WTC11 (cell line): Measurements from ENCODE around the gene MIGA2. TPM values are rescaled to one million over a fixed set of nuclear protein-coding genes. Genes with fewer than 3 reads are reported as not detected.

Source experiments
- ATAC-seq: fragments of 200-7000 bp; cut with Tn5 transposase; 2 replicates; pipeline ENCODE4 v1.10.0; 2021; ENCODE audit warnings: mild to moderate bottlenecking, moderate library complexity
- CTCF ChIA-PET: fragments of 300-600 bp; sonication (Branson Sonifier 250); formaldehyde crosslinking; loops from one replicate; lab custom pipeline; 2021; ENCODE audit warnings: antibody characterized with exemption; lab: Charles Lee
- POLR2A ChIA-PET: fragments of 350-600 bp; sonication (Branson Sonifier 250); formaldehyde crosslinking; loops from one replicate; lab custom pipeline; 2021; ENCODE audit warnings: antibody characterized with exemption; lab: Charles Lee
- DNase-seq: peaks from one replicate; pipeline ENCODE4 v3.0.0; 2021; ENCODE audit warnings: low spot score
- H3K27ac Mint-ChIP-seq: 2 replicates; pipeline ENCODE4 v1.8.0; 2021; ENCODE audit warnings: mixed read lengths
- H3K27me3 Mint-ChIP-seq: 2 replicates; pipeline ENCODE4 v1.8.0; 2021; ENCODE audit warnings: low read depth, mild to moderate bottlenecking, moderate library complexity, mixed read lengths
- H3K36me3 Mint-ChIP-seq: 2 replicates; pipeline ENCODE4 v1.8.0; 2021; ENCODE audit warnings: mixed read lengths
- H3K4me1 Mint-ChIP-seq: 2 replicates; pipeline ENCODE4 v1.8.0; 2022; ENCODE audit warnings: mixed read lengths
- H3K4me3 Mint-ChIP-seq: 2 replicates; pipeline ENCODE4 v1.8.0; 2021; ENCODE audit warnings: mild to moderate bottlenecking, moderate library complexity, mixed read lengths
- H3K9me3 Mint-ChIP-seq: 2 replicates; pipeline ENCODE4 v1.8.0; 2021; ENCODE audit warnings: mixed read lengths
- ARID4B ChIP-seq: sonication (generic); formaldehyde crosslinking; IDR thresholded peaks from 2 replicates; pipeline ENCODE4 v1.8.0; 2023; ENCODE audit warnings: missing genetic modification reagents, mild to moderate bottlenecking, borderline replicate concordance
- ATF6 ChIP-seq: sonication (generic); formaldehyde crosslinking; IDR thresholded peaks from 2 replicates; pipeline ENCODE4 v1.8.1; 2023; ENCODE audit warnings: mild to moderate bottlenecking, missing genetic modification reagents
- CBFB ChIP-seq: sonication (generic); formaldehyde crosslinking; IDR thresholded peaks from 2 replicates; pipeline ENCODE4 v1.8.1; 2022; ENCODE audit warnings: mild to moderate bottlenecking, low read depth, missing genetic modification reagents
- E2F4 ChIP-seq: sonication (generic); formaldehyde crosslinking; IDR thresholded peaks from 2 replicates; pipeline ENCODE4 v1.8.1; 2022; ENCODE audit warnings: low read depth, mild to moderate bottlenecking, moderate library complexity, missing genetic modification reagents, borderline replicate concordance
- EMX1 ChIP-seq: fragments of 250-450 bp; sonication (Bioruptor Pico); IDR thresholded peaks from 2 replicates; pipeline ENCODE4 v1.8.0; 2021; ENCODE audit warnings: mild to moderate bottlenecking
- FOXK1 ChIP-seq: sonication (generic); formaldehyde crosslinking; IDR thresholded peaks from 2 replicates; pipeline ENCODE4 v1.8.0; 2022; ENCODE audit warnings: mild to moderate bottlenecking, moderate library complexity, missing genetic modification reagents
- KAT7 ChIP-seq: sonication (generic); formaldehyde crosslinking; IDR thresholded peaks from 2 replicates; pipeline ENCODE4 v1.8.1; 2023; ENCODE audit warnings: missing genetic modification reagents, mild to moderate bottlenecking, borderline replicate concordance
- MLX ChIP-seq: sonication (generic); formaldehyde crosslinking; IDR thresholded peaks from 2 replicates; pipeline ENCODE4 v1.8.1; 2023; ENCODE audit warnings: mild to moderate bottlenecking, missing genetic modification reagents, moderate library complexity
- TEAD4 ChIP-seq: sonication (generic); formaldehyde crosslinking; IDR thresholded peaks from 2 replicates; pipeline ENCODE4 v1.8.0; 2022; ENCODE audit warnings: mild to moderate bottlenecking, missing genetic modification reagents
- ZNF138 ChIP-seq: sonication (generic); formaldehyde crosslinking; conservative IDR thresholded peaks from 2 replicates; pipeline ENCODE4 v1.8.1; 2022; ENCODE audit warnings: mild to moderate bottlenecking, moderate library complexity, missing genetic modification reagents
- ZNF281 ChIP-seq: sonication (generic); formaldehyde crosslinking; IDR thresholded peaks from 2 replicates; pipeline ENCODE4 v1.8.0; 2023; ENCODE audit warnings: mild to moderate bottlenecking, missing genetic modification reagents
- total RNA-seq: library from RNA; stranded (reverse); gene quantifications from 3 replicates; pipeline ENCODE4 v1.2.3, GENCODE V29; 2021
- TF ChIP-seq, protein P1 (sequence below): fragments of 250-450 bp; sonication (Bioruptor Pico); IDR thresholded peaks from 2 replicates; pipeline ENCODE4 v1.9.0; 2021; ENCODE audit warnings: mild to moderate bottlenecking, borderline replicate concordance
- TF ChIP-seq, protein P2 (sequence below): sonication (generic); formaldehyde crosslinking; conservative IDR thresholded peaks from 2 replicates; pipeline ENCODE4 v1.8.1; 2022; ENCODE audit warnings: mild to moderate bottlenecking, missing genetic modification reagents
- TF ChIP-seq, protein P3 (sequence below): fragments of 250-450 bp; sonication (Bioruptor Pico); IDR thresholded peaks from 2 replicates; pipeline ENCODE4 v1.8.0; 2021; ENCODE audit warnings: mild to moderate bottlenecking

The MIGA2 gene
- total RNA-seq, 1 experiment from 2014 or later: 61.7 TPM

DNA sequence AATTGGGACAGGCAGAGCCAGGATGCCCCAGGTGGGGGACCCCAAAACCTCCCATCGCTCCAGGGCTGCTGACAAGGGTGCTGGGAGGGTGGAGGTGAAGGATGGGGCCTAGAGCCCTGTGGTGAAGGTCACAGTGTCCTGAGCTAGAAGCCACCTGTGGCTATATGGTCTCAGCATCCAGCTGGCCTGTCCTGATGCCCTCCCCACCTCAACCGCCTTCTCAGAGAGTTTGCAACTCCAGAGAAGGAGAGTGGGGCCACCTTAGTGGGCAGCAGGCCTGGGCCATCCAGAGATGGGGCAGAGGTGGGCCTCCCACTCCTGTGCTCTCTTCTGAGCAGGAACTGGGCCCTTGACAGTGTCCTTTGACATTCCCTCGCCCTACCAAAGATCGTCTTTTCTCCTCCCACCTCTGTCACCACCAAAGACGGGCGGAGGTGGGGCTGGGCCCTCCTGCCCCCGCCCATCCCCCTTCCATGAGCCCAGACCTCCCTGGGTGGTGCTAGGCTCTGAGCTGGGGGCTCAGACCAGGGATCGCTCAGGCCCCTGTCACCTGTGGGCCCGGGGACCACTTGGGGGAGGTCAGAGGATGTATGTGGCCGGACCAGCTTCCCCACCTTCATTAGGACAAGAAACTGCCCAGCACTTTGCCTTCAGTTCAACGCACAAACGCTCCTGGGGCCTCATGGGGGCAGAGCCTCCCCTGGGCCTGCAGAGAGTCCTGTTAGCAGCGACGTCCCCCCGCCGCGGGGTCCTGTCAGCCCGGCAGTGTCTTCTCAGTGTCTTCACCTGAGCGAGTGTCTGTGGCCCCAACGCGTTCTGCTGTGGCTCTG, 34.5 kb downstream of the MIGA2 start:
- peak overlapping the region; percentile 62 for H3K4me3 Mint-ChIP-seq
- peaks cover 12% of the 10 kb centered on the region for H3K36me3 Mint-ChIP-seq
- POLR2A ChIA-PET: interaction anchor here (1.4 kb wide), 1 partner anchor 10 kb away, joined by 5 read pairs; the partner anchor contains the start of gene DOLPP1
- peak overlapping the region; percentile 85 for H3K27ac Mint-ChIP-seq
- ATAC-seq (peak; percentile 7), DNase-seq (no peak)
- no peaks in the 10 kb centered on the region for H3K9me3 Mint-ChIP-seq
- H3K27me3 Mint-ChIP-seq: no peaks in the 10 kb centered on the region
- TF ChIP-seq ZNF281: no peak
- TF ChIP-seq CBFB: no peak
- TF ChIP-seq, protein P1, sequence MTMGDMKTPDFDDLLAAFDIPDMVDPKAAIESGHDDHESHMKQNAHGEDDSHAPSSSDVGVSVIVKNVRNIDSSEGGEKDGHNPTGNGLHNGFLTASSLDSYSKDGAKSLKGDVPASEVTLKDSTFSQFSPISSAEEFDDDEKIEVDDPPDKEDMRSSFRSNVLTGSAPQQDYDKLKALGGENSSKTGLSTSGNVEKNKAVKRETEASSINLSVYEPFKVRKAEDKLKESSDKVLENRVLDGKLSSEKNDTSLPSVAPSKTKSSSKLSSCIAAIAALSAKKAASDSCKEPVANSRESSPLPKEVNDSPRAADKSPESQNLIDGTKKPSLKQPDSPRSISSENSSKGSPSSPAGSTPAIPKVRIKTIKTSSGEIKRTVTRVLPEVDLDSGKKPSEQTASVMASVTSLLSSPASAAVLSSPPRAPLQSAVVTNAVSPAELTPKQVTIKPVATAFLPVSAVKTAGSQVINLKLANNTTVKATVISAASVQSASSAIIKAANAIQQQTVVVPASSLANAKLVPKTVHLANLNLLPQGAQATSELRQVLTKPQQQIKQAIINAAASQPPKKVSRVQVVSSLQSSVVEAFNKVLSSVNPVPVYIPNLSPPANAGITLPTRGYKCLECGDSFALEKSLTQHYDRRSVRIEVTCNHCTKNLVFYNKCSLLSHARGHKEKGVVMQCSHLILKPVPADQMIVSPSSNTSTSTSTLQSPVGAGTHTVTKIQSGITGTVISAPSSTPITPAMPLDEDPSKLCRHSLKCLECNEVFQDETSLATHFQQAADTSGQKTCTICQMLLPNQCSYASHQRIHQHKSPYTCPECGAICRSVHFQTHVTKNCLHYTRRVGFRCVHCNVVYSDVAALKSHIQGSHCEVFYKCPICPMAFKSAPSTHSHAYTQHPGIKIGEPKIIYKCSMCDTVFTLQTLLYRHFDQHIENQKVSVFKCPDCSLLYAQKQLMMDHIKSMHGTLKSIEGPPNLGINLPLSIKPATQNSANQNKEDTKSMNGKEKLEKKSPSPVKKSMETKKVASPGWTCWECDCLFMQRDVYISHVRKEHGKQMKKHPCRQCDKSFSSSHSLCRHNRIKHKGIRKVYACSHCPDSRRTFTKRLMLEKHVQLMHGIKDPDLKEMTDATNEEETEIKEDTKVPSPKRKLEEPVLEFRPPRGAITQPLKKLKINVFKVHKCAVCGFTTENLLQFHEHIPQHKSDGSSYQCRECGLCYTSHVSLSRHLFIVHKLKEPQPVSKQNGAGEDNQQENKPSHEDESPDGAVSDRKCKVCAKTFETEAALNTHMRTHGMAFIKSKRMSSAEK (CRISPR knock-in tag): no peak
- no peak for TF ChIP-seq ATF6 (CRISPR knock-in tag)
- no peak for TF ChIP-seq KAT7
- CTCF ChIA-PET: interaction anchor here (0.6 to 2.4 kb wide), 5 partner anchors 9 to 338 kb away, joined by 3 to 10 read pairs (median 4); partner anchors contain the start of genes DOLPP1 and SH3GLB2
- peaks cover 28% of the 10 kb centered on the region for H3K4me1 Mint-ChIP-seq

- H3K4me3 Mint-ChIP-seq: peak overlapping the region; percentile 62
- TF ChIP-seq TEAD4 (CRISPR knock-in tag) (no peak), MLX (no peak), ZNF138 (no peak), ARID4B (no peak), E2F4 (CRISPR knock-in tag) (no peak), FOXK1 (CRISPR knock-in tag) (peak; percentile 82), EMX1 (CRISPR knock-in tag) (no peak)
- TF ChIP-seq, protein P2, sequence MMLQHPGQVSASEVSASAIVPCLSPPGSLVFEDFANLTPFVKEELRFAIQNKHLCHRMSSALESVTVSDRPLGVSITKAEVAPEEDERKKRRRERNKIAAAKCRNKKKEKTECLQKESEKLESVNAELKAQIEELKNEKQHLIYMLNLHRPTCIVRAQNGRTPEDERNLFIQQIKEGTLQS (CRISPR knock-in tag): no peak
- TF ChIP-seq, protein P3, sequence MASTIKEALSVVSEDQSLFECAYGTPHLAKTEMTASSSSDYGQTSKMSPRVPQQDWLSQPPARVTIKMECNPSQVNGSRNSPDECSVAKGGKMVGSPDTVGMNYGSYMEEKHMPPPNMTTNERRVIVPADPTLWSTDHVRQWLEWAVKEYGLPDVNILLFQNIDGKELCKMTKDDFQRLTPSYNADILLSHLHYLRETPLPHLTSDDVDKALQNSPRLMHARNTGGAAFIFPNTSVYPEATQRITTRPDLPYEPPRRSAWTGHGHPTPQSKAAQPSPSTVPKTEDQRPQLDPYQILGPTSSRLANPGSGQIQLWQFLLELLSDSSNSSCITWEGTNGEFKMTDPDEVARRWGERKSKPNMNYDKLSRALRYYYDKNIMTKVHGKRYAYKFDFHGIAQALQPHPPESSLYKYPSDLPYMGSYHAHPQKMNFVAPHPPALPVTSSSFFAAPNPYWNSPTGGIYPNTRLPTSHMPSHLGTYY: no peak
These were observed 35.2 kb downstream of the MIGA2 start for GRCh38 chr9:129071526-129072126.

More at GRCh38 chr9:129071526-129072126, 35.2 kb downstream of the MIGA2 start:
- peaks cover 11% of the 10 kb centered on the region for H3K36me3 Mint-ChIP-seq
- H3K4me1 Mint-ChIP-seq: peaks cover 28% of the 10 kb centered on the region
- ATAC-seq: peak; percentile 90
- peak overlapping the region; percentile 97 for H3K27ac Mint-ChIP-seq
- ChIA-PET POLR2A (interaction anchor here (0.7 to 1.4 kb wide), 4 partner anchors 9 to 1142 kb away, joined by 3 to 5 read pairs (median 3); partner anchors contain the start of gene DOLPP1), CTCF (interaction anchor here (0.6 to 2.4 kb wide), 5 partner anchors 9 to 43 kb away, joined by 3 to 10 read pairs (median 4); partner anchors contain the start of genes DOLPP1 and SH3GLB2)
- H3K27me3 Mint-ChIP-seq: no peaks in the 10 kb centered on the region
- H3K9me3 Mint-ChIP-seq: no peaks in the 10 kb centered on the region
- DNase-seq: peak; percentile 92
